Stimulated activated CD4-positive, alpha-beta T cell treated with anti-CD3 and anti-CD28 coated beads, Interleukin-2, amount 100 ng/mL, for 24 hours (primary cell): ENCODE measurements around the gene SLC26A6.

Experiments
- DNase-seq, 2 donors: peaks; one replicate each; pipeline ENCODE4 v3.0.0-alpha.2; 2020

Gene SLC26A6

DNA sequence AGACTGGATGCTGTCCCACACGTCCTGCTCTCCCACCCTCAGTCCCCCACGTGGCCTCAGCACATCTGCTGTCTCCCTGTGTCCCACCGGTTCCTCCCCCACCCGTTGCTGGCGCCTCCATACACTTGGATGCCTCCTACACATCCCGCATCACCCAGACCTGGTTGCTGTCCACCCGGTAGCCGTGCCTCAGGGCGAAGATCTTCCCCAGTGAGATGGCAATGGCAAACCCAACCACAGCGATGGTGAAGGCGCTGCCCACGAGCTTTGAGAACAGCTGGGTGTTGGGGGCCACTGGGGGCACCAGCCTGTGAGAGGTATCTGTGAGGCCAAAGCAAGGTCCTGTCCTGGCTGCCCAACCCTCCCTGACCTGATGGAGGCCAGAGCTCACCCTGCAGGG, 4.4 kb downstream of the SLC26A6 start:
- DNase-seq, result no peak

DNA sequence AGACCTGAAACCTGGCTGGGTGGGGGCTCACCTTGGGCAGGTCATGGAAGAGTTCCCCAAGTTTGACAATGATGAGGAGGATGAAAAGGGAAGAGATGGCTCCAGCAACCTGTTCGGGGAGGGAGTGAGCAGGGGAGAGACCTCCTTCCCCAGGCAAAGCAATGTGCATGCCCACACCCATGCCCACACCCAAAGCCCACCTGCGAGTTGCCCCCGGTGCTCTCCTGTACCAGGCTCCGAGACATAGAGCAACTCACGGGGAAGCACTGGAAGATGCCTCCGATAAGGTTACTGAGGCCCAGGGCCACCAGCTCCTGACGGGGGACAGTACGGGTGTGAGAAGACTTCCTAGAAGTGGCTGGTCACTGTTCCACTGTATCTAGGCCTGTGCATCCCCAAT, 4.9 kb downstream of the SLC26A6 start:
- no peak for DNase-seq

DNA sequence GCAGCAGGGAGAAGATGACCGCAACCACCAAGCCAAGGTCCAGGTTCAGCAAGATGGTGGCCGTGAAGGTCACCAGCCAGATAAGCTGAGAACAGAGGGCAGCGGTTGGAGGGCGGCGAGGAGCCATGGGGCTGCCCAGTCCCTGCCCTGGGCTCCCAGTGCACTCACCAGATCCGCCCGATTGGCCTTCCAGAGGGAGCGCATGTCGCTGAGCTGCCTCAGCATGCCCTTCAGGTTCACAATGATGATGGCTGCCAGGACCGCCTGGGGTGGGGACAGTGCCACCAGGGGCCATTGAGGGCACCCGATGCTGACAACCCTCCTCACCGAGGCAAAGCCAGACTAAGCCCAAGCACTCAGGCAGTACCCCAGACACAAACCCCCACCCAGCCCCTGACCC, 5.4 kb downstream of the SLC26A6 start:
- DNase-seq, result no peak

DNA sequence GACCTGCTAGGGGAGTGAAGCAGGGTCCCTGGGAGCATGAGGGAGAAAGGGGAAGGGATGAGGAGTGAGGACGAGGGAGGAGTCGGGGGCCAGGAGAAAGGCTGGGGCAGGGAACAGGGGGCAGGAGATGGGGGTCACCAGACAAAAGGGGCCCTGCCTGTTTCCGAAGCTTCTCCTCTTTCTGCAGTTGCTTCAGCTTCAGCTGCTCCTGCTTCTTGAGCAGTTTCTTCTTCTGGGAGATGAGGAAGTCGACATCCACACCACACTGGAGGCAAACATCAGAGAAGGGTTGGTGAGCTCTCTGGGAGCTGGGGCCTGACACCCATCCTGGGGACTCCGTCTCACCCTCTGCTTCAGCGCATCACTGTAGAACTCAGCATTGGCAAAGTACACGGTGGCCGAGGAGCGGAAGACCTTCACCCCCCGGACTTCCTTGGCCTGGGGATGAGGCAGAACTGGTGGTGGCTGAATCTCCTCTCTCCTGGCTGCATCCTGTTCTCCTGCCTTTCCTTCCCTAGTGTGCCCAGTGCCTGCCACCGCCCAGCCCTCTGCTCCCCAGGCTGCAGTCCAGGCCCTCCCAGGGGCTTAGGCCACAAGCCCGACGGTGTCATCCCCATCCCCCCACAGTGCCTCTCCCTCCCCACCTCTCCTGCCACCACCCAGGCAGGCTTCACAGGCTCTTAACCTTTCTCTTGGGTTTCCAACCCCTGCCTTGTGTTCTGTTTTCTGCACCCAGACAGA, 6.8 kb downstream of the SLC26A6 start:
- no peak for DNase-seq

DNA sequence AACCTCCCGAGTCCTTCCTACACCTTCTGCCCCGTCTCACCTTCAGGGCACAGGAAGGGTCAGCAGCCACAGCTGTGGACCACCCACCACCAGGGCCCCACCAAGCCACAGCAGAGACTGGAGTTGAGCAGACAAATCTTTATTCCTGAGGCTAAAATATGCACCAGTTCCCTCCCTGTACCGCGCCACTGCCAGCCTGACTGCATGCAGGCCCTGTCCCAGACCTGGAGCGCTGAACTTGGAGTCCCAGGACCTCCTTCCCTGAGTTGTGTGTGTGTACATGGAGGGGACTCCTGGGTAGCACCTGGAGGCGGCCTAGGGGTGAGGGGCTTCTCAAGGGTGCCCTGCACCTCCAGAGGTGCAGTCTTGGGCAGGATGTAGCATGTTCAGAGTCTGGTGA, 9.7 kb downstream of the SLC26A6 start:
- DNase-seq, result no peak

DNA sequence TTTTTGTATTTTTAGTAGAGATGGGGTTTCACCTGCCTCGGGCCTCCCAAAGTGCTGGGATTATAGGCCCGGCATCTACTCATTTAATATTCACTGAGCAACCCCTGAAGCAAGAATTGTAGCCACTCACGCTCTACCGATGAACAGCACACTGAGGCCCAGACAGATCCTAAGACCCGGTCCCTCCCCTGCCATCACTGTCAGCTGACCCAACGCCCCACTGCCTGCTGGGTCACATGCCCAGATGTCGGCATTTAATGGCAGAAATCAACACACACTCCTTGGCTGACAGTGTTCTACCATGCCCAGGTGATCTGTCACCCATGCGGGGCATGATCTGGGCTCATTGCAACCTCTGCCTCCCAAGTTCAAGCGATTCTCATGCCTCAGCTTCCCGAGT, 10.5 kb downstream of the SLC26A6 start:
- DNase-seq, result no peak

DNA sequence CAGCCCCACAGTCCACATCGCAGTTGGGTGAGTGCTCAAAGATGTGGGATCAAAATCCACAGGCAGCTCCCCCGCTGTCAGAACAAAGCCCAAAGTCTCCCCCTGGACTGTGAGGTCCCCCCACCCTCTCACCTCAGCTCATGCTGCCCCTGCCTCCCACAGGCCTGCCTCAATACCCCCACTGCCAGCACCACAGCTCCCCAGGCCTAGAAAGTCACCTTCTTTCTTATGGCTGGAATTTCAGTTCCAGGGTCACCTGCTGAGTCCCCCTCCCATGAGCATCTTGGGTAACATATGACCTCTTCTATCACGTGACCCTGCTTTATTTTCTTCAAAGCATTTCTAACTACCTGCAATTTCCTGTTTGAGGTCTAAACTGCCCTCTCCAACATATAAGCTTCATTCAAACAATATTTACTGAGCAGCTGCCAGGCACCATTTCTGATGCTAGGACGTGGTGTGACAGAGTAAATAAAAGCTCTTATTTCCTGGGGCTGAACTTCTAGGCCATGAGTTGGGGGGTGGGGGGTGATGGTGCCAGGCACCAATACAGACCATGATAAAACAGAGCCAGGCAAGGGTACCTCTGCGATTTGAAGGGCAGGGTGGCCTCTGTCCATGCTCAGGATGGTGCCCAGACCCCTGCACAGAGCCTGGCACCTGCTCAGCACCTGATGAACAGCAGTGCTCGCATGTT, 11.3 kb downstream of the SLC26A6 start:
- DNase-seq, result no peak

DNA sequence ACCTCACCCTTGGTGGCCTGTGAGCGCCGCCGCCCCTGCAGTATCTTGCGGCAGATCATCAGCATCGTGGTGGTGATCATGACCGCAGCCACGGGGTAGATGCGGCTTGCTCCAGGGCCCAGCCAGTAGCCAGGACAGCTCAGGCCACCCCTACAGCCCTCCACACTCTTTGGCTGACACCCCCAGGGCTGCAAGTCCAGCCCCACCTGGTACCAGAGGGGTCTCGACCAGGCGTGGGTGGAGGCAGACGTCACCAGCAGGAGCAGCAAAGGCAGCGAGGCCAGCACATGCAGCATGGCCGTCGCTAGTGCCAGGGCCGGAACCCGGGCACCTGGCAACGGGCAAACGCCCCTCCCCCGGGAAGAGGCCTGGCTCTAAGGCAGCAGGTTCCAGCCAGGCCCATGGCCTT, 13.8 kb downstream of the SLC26A6 start, which contains the start of gene TMEM89:
TSS of gene TMEM89 (minus strand) at position 309 of the 409 bp plus-strand sequence. CDS start at position 296, 13 bp downstream.
- DNase-seq, result no peak

DNA sequence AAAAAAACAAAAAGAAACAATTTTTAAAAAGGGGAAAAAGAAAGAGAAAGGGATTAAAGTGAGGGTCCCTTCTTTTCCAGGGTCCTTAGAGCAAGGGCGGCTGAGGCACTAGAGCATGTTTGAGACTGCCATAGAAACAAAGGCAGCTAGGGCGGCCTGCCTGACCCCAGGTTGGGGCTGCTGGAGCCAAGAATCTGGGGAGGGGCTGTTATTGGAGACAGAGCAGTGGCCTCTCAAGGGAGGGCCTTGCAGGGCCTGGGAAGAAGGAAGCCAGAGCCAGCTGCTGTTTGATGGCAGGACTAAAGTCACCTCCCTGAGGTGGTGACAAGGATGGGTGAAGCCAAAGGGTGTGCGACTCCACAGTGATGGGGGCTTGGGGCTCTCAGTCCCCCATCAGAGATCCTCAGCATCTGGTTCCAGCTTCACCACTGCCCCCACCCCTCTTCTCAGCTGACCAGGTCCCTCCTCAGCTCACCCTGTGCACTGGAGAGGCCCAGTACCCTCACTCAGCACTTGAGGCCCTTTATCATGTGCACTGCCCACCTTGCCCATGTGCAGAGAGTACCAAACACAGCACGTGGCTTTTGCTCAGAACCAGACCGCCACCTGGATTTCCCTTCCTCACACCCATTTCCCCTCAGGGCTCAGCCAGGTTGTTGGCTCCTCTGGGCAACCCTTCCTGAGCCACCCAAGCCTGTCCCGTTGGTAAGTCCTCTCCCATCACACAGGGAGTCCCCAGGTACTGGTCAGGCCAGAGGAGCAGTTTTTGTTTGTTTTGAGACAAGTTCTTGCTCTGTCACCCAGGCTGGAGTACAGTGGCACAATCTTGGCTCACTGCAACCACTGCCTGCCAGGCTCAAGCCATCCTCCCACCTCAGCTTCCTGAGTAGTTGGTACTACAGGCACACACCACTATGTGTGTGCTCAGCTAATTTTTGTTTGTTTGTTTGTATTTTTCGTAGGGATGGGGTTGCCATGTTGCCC, 15.4 kb downstream of the SLC26A6 start:
- DNase-seq, result no peak

DNA sequence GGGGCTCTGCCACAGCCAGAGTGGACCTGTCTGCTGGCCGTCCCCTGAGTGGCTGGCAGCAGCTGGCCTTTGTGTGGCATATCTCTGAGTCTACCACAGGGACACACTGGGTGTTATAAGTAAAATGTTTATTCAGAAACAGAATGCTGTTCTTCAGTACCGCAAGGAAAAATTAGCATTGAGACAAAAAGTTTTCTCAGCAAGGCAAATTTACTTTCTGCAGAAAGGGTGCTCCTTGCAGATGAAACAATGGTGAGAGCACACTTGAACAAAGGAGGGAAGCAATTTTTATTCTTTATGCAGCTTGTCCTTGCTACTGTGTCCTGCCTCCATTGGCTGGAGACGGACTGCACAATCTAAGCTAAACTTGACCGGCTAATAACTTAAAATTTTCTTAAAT, 17.7 kb downstream of the SLC26A6 start:
- DNase-seq, result no peak

DNA sequence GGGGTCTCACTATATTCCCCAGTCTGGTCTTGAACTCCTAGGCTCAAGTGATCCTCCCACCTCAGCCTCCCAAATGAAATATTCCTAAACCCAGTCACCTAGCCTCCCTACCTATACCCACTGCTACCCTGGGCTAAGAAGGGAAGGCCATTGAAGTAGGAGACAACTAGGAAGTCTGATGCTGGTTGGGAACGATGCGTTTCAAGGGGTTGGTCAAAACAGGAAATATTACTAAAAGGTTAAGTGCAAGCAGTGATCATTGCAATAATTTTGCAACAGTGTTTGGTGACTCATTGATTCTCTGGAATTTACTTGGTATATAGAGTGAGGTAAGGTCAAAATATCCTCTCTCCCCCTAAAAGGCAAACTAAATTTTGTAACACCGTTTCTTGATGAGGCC, 21.2 kb downstream of the SLC26A6 start:
- DNase-seq, result no peak

DNA sequence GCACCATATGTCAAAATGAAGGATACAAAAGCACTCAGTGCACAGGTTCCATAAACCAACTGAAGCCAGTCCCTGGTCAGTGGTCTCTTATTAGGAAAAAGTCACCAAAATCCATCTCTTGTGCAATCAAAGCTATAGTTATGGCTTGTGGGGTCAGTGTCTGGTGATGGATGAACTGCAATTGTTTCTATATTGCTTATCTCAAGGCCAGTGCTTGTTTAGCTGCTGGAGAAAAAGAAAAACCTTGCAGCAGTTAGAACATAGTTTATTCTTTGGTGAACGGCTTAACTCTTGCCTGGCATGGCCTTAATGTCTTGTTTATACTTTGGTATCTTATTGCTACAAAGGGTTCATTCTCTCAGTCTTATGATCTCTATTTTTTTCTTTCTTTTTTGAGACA, 23.0 kb downstream of the SLC26A6 start:
- no peak for DNase-seq

DNA sequence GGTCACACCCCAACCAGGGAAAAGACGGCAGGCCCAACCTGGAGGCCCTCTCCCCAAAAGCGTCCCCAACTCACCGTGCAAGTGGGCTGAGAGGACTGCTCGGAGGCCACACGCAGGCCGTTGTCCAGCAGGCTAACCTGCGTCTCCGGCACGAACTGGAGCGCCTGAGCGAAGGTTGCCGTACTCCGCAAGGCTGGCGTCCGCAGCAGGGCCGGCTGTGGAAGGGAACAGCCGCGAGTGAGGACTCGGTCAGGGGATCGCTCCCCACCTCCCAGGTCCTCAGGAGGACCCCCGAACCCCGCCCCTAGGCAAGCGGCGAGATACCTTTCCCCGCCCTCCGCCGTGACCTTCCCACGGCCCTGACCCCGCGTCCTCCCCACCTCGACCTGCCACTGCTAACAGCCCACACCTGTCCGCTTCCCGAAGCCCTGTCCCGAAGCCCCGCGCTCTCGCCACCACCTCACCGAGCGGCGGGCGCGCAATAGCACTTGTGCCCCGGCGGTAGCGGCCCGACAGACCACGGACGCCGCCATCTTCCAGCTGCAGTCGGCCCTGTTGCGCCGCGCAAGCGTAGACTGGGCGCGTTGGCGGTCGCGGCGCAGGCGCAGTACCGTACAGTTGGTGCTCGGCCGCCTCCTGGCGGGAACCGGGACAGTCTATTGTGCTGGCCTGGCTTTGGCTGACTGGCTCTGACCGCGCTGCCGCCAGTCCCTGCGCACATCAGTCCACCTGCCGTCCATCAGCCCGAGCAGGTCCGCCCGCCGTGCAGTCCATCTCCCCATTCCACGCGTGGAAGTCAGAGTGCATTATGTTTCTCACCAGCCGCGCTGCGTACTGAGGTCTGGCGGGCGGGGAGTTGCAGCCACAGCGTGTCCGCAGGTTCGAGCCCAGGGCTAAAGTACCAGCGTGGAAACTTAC, 25.9 kb downstream of the SLC26A6 start, which contains the start of gene UQCRC1:
TSS of gene UQCRC1 (minus strand) at position 559 of the 918 bp plus-strand sequence. CDS start at position 533, 26 bp downstream.
- DNase-seq, result peak; percentile 91 to 94

DNA sequence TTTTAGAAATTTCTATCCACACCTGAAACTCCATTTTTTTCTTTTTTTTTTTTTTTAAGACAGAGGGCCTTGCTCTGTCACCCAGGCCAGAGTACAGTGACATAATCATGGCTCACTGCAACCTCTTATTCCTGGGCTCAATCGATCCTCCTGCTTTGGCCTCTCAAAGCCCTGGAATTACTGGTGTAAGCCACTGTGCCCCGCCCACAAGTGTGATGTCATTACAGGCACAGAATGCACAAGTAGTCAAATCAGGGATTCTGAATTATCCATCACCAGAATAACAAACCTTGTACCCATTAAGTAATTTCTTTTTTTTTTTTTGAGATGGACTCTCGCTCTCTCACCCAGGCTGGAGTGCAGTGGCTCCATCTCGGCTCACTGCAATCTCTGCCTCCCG, 27.7 kb downstream of the SLC26A6 start:
- peak in 1 of 2 donors; percentile 46 for DNase-seq

DNA sequence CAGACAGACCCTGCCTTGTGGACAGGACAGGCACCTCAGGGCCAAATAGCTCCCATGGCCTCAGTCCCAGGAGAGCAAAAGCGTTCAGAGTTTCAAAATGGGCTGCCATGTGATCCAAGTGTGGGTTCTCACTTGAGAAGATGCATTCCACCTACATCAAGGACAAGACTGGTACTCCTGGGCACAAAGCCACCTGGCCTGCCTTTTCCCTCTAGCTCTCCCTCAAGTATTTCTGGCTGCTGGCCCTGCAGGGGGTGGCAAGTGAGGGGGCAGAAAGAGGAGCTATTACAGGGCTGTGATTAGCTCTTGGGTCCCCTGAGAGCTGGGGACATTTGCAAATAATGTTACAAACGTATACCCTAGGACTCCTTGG, 33.7 kb downstream of the SLC26A6 start:
- DNase-seq, result no peak

DNA sequence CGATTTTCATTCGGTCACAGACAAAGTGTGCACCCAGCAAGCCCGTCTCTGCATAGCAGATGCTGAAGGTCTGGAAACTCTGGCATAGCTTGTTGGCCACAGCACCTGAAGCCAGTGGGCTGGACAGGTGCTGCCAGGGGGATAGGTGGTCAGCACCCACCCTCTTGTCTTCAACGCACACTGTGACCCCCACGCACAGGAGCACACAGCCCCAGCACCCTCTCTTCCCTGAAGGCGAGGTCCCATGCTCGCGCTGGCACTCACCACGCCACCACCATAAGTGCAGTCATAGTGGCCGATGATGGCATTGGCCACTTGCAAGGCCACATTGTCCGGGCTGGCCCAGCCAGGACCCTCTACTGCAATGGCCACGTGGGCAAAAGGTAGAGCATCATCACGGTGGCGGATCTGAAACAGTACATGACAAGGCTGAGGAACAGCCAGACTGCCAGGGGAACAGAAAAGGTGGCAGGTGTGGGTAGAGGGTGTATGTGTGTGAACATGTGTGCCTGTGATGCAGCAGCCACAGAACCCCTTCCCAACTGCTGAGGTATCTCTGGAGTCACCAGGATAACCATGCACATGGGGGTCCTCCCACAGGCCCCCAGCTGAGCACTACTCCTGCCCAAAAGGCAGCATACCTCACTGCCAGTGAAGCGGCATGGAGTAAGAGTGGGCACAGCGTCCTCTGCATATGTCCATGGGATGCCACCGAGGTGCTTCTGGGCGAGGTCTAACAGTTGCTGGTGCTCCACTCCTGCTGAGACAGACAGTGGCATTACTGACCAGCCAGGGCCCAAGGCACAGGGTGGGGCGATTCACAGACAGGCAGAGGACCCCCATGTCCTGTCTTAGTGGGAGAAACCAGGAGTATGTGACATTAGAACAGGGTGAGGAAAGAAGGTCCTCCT, 34.3 kb downstream of the SLC26A6 start:
- DNase-seq, result no peak

DNA sequence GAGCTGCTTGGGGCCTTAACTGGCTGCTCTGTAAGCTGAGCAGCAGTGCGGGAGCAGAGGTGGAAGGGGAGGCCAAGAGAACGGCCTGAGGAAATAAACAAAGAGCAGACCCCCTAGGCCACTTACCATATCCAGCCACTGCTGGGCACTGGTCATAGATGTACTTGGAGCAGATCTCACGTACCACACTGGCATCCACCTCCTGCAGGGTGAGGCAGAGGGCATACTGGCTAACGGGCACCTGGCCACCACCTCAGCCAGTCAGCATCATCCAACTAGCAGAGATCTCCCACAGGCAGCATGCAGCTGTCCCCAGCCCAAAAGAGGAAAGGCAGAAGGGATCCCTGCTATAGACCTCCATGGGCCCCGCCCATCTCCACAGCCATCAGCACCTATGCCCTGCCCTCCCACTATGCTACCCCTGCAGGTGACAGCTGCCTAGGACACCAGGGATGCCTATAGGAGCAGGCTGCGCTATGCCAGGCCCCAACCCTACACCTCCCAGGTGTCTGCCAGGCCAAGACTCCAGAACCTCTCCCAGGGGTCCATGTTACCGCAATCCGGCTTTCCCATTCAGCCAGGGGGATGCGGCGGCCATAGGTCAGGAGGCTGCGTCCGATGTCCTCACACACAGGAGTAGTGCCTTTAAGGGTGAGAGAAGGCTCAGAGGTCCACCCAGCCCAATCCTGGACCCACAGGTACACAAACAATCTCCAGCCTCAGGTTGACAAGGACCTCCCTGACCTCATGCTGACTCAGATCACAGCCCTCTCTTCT, 35.6 kb downstream of the SLC26A6 start:
- DNase-seq, result no peak

DNA sequence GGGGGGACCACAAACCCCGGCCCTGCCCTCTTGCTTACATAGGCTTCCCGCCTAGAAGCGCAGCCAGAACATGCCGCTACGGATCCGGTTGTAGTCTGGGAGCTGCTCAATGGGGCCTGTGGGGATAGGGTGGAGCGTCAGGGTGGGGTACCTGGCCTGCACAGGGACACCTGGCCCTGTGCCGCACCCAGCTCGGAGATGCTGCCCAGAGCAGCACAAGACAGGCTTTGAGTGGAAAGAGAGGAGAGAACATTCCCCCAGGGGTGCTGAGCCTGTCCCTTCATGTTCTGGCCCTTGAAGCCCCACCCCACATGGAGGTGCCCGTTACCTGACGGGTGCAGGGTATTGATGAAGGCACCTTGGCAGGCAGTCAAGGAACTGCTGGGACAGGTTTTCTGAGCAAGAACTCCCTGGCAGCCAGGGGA, 36.2 kb downstream of the SLC26A6 start:
- DNase-seq, result no peak

DNA sequence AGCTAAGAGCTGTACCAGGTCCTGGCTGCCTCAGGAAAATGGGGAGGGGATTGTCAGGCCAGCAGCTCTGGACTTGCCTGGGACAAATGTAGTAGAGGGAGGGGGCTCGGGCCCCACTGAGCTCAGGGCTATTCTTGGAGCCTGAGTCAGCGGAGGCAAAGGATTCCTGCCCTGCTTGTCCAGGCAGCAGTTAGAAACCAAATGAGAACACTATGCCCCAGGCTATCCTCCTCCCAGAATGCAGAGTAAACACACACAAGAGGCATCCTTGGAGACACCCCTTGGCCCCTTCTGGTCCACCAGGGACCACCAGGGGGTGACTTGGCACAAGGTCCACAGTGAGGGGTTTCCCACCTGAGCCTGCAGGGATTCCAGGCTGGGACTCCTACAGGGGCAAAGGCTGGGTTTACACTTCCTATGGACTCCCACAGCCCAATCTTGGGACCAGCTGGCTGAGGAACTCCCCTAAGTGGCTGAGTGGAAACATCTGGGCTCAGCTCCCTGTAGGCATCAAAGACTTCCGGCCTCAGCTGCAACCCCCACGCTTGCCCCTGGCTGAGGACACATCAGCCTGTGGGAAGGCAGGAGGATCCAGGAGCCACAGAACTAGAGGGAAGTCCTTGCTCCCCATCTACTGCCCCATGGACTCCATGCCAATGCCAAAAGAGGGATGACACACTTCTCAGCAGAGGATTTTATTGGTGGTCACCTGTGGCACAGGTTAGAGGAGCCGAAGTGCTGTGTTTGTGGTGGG, 36.8 kb downstream of the SLC26A6 start:
- no peak for DNase-seq
